ENCODE measurements around the gene ABCC2. TPM values are rescaled to one million over a fixed set of nuclear protein-coding genes. Genes with fewer than 3 reads are reported as not detected.

Gene ABCC2
- total and polyA plus RNA-seq, 2 donors (not counting 1 experiment from before 2014, with no cell fraction given): 4.2 to 7.0 TPM

DNA sequence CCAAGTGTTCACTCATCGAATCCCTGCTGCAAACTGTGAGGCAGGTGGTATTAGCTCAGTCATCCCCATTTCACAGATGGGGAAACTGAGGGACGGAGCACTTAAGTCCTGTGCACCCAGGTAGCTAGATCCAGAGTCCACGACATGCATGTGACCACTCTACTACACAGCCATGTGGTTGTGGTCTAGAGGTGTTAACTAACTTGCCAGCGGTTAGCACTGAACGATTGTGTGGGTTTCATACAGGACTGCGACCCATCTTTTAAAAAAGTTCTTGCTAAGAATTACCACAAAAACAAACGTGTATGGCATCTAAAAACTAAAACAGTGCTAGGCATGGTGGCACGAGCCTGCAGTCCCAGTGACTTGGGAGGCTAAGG is 16.1 kb upstream of the ABCC2 start:
- ATAC-seq (ENCODE audit: low read depth): no peak

DNA sequence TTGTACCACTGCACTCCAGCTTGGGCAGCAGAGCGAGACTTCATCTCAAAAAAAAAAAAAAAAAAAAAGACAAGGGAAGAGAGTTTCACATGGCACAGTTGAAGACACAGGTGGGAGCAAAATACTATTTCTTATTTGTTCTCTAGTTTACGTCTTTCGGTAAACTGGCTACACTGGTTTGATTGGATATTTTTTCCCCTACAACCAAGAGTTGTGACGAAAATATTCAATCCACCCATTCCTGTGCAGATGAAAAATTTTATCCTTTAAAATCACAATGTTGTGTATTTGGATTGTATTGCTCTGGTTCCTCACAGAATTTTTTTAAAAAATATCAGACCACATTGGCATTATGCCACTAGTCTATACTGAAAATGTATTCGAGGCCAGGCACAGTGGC is 14.5 kb upstream of the ABCC2 start:
- no peak for ATAC-seq (ENCODE audit: low read depth)
- peaks cover 2% of the 10 kb centered on the region for H3K4me1 Mint-ChIP-seq
- CTCF ChIA-PET: no interaction called here

More for the DNA sequence above, 16.1 kb upstream of the ABCC2 start:
- Mint-ChIP-seq H3K9me3 (ENCODE audit: insufficient read depth) (no peaks in the 10 kb centered on the region), H3K4me3 (no peak overlapping the region), H3K27ac (no peak overlapping the region), H3K27me3 (no peaks in the 10 kb centered on the region), H3K4me1 (peaks cover 2% of the 10 kb centered on the region)
- Histone ChIP-seq H3K4me3 (ENCODE audit: control extremely low read depth in 1 of 5, extremely low read depth in 1 of 5, insufficient read depth in 1 of 5, low read depth in 2 of 5, low read length in 4 of 5) (no peak overlapping the region), H2AFZ (ENCODE audit: insufficient read depth, low read depth, low read length, poor library complexity, severe bottlenecking) (no peak overlapping the region), H3K4me2 (replicated peaks; ENCODE audit: low read depth, low read length, poor library complexity, severe bottlenecking) (no peak overlapping the region), H3K36me3 (replicated peaks in 1 of 2; ENCODE audit: control extremely low read depth in 1 of 2, control insufficient read depth in 1 of 2, extremely low read depth in 1 of 2, insufficient read depth in 2 of 2, low read length in 1 of 2) (peaks cover 2% of the 10 kb centered on the region in 2 experiments), H4K20me1 (ENCODE audit: control insufficient read depth, insufficient read depth, low read length, poor library complexity, severe bottlenecking) (no peaks in the 10 kb centered on the region), H3K27me3 (replicated peaks in 1 of 4; ENCODE audit: control extremely low read depth in 1 of 4, control insufficient read depth in 3 of 4, insufficient read depth in 4 of 4, low read length in 3 of 4) (no peaks in the 10 kb centered on the region), H3K79me2 (ENCODE audit: control insufficient read depth, insufficient read depth, low read length) (no peaks in the 10 kb centered on the region), H3K27ac (ENCODE audit: low read length in 2 of 2) (no peak overlapping the region), H3K9me3 (ENCODE audit: control extremely low read depth in 1 of 3, control insufficient read depth in 2 of 3, insufficient read depth in 1 of 3, low read length in 2 of 3) (no peaks in the 10 kb centered on the region), H3K4me1 (ENCODE audit: control insufficient read depth in 2 of 2, insufficient read depth in 2 of 2, low read length in 2 of 2) (no peaks in the 10 kb centered on the region), H3K9ac (ENCODE audit: low read length) (no peak overlapping the region)
- ChIA-PET POLR2A (no interaction called here), CTCF (interaction anchor here (1.2 kb wide), 1 partner anchor 52 kb away, joined by 3 read pairs; no protein-coding TSS in a partner anchor)
- no peak for DNase-seq
- TF ChIP-seq EZH2 (IDR thresholded peaks at IDR 0.05; ENCODE audit: borderline replicate concordance, insufficient read depth, low read depth, low read length, poor library complexity, severe bottlenecking): no peak
- TF ChIP-seq, protein P1, sequence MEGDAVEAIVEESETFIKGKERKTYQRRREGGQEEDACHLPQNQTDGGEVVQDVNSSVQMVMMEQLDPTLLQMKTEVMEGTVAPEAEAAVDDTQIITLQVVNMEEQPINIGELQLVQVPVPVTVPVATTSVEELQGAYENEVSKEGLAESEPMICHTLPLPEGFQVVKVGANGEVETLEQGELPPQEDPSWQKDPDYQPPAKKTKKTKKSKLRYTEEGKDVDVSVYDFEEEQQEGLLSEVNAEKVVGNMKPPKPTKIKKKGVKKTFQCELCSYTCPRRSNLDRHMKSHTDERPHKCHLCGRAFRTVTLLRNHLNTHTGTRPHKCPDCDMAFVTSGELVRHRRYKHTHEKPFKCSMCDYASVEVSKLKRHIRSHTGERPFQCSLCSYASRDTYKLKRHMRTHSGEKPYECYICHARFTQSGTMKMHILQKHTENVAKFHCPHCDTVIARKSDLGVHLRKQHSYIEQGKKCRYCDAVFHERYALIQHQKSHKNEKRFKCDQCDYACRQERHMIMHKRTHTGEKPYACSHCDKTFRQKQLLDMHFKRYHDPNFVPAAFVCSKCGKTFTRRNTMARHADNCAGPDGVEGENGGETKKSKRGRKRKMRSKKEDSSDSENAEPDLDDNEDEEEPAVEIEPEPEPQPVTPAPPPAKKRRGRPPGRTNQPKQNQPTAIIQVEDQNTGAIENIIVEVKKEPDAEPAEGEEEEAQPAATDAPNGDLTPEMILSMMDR (IDR thresholded peaks at IDR 0.05): no peak
- intact Hi-C loops (cut with micrococcal nuclease): no loop called here
- WGBS (ENCODE audit: insufficient coverage): 100% methylated on average over 1 of the region's 8 CpGs

More for the DNA sequence above, 14.5 kb upstream of the ABCC2 start:
- Histone ChIP-seq H2AFZ (ENCODE audit: insufficient read depth, low read depth, low read length, poor library complexity, severe bottlenecking) (no peak overlapping the region), H3K79me2 (ENCODE audit: control insufficient read depth, insufficient read depth, low read length) (no peaks in the 10 kb centered on the region), H3K27me3 (replicated peaks in 1 of 4; ENCODE audit: control extremely low read depth in 1 of 4, control insufficient read depth in 3 of 4, insufficient read depth in 4 of 4, low read length in 3 of 4) (no peaks in the 10 kb centered on the region), H3K36me3 (replicated peaks in 1 of 2; ENCODE audit: control extremely low read depth in 1 of 2, control insufficient read depth in 1 of 2, extremely low read depth in 1 of 2, insufficient read depth in 2 of 2, low read length in 1 of 2) (peaks cover 0 to 2% of the 10 kb centered on the region in 2 experiments), H3K4me1 (ENCODE audit: control insufficient read depth in 2 of 2, insufficient read depth in 2 of 2, low read length in 2 of 2) (no peaks in the 10 kb centered on the region), H3K9ac (ENCODE audit: low read length) (no peak overlapping the region), H3K4me3 (ENCODE audit: control extremely low read depth in 1 of 5, extremely low read depth in 1 of 5, insufficient read depth in 1 of 5, low read depth in 2 of 5, low read length in 4 of 5) (no peak overlapping the region), H3K4me2 (replicated peaks; ENCODE audit: low read depth, low read length, poor library complexity, severe bottlenecking) (no peak overlapping the region), H3K9me3 (ENCODE audit: control extremely low read depth in 1 of 3, control insufficient read depth in 2 of 3, insufficient read depth in 1 of 3, low read length in 2 of 3) (no peaks in the 10 kb centered on the region), H3K27ac (ENCODE audit: low read length in 2 of 2) (no peak overlapping the region), H4K20me1 (ENCODE audit: control insufficient read depth, insufficient read depth, low read length, poor library complexity, severe bottlenecking) (no peaks in the 10 kb centered on the region)
- intact Hi-C loops (cut with micrococcal nuclease): no loop called here
- Mint-ChIP-seq H3K9me3 (ENCODE audit: insufficient read depth) (no peaks in the 10 kb centered on the region), H3K4me3 (no peak overlapping the region), H3K27me3 (no peaks in the 10 kb centered on the region), H3K27ac (no peak overlapping the region)
- no peak for DNase-seq
- TF ChIP-seq, protein P1 (IDR thresholded peaks at IDR 0.05): no peak
- no peak for TF ChIP-seq EZH2 (IDR thresholded peaks at IDR 0.05; ENCODE audit: borderline replicate concordance, insufficient read depth, low read depth, low read length, poor library complexity, severe bottlenecking)
- WGBS (ENCODE audit: insufficient coverage): no CpG with 5 or more reads among the region's 5 CpGs
- POLR2A ChIA-PET: no interaction called here
